Measurements from ENCODE around the gene SLK. TPM values are rescaled to one million over a fixed set of nuclear protein-coding genes. Genes with fewer than 3 reads are reported as not detected.
A peak's percentile ranks its signal among the peaks of the same experiment; 100 is the strongest.

The SLK gene
- total RNA-seq, 2 experiments from 2014 or later, result 17.8 to 19.2 TPM

GRCh38 chr10:103960103-103960502 is 6.8 kb upstream of the SLK start:
- CTCF ChIA-PET, result no interaction called here
- H3K27me3 Mint-ChIP-seq, result no peaks in the 10 kb centered on the region
- POLR2A ChIA-PET, result no interaction called here
- ATAC-seq, result no peak
- no peak for TF ChIP-seq CTCF (IDR thresholded peaks at IDR 0.05)
- intact Hi-C loops (cut with micrococcal nuclease), result no loop called here
- no peaks in the 10 kb centered on the region for H3K9me3 Mint-ChIP-seq
- H3K4me1 Mint-ChIP-seq (ENCODE audit: low read depth), result no peaks in the 10 kb centered on the region
- H3K36me3 Mint-ChIP-seq (ENCODE audit: low read depth), result no peaks in the 10 kb centered on the region
- no peak for DNase-seq
- no peak overlapping the region for H3K4me3 Mint-ChIP-seq
- H3K27ac Mint-ChIP-seq, result no peak overlapping the region

- H3K27me3 Mint-ChIP-seq, result no peaks in the 10 kb centered on the region
- DNase-seq (peak; percentile 10), ATAC-seq (peak; percentile 40)
- no peak for TF ChIP-seq CTCF (IDR thresholded peaks at IDR 0.05)
- H3K36me3 Mint-ChIP-seq (ENCODE audit: low read depth), result peaks cover 9% of the 10 kb centered on the region
- no peaks in the 10 kb centered on the region for H3K9me3 Mint-ChIP-seq
- intact Hi-C loops (cut with micrococcal nuclease), result loop anchor here (5.0 kb wide), 2 partner anchors 50 to 155 kb away; partner anchors contain the start of genes SFR1 and STN1
- H3K27ac Mint-ChIP-seq, result peak overlapping the region; percentile 82
- ChIA-PET CTCF (interaction anchor here (0.8 to 1.0 kb wide), 3 partner anchors 78 to 154 kb away, joined by 3 to 4 read pairs (median 4); no protein-coding TSS in a partner anchor), POLR2A (interaction anchor here (0.6 to 2.7 kb wide), 10 partner anchors 13 to 153 kb away, joined by 3 to 8 read pairs (median 4); no protein-coding TSS in a partner anchor)
- peak overlapping the region; percentile 93 for H3K4me3 Mint-ChIP-seq
- peaks cover 37% of the 10 kb centered on the region for H3K4me1 Mint-ChIP-seq (ENCODE audit: low read depth)
Measured at GRCh38 chr10:103967448-103968071, 620 bp downstream of the SLK start.

GRCh38 chr10:103968441-103969391 is 1.8 kb downstream of the SLK start:
- no peak for TF ChIP-seq CTCF (IDR thresholded peaks at IDR 0.05)
- H3K27me3 Mint-ChIP-seq, result no peaks in the 10 kb centered on the region
- DNase-seq (no peak), ATAC-seq (no peak)
- peaks cover 46% of the 10 kb centered on the region for H3K4me1 Mint-ChIP-seq (ENCODE audit: low read depth)
- intact Hi-C loops (cut with micrococcal nuclease), result loop anchor here (5.0 kb wide), 2 partner anchors 51 to 154 kb away; partner anchors contain the start of genes SFR1 and STN1
- peak overlapping the region; percentile 47 for H3K27ac Mint-ChIP-seq
- CTCF ChIA-PET, result interaction anchor here (0.8 to 1.3 kb wide), 4 partner anchors 79 to 153 kb away, joined by 3 to 5 read pairs (median 4); partner anchors contain the start of gene SFR1
- POLR2A ChIA-PET, result interaction anchor here (0.6 to 2.7 kb wide), 10 partner anchors 22 to 387 kb away, joined by 3 to 8 read pairs (median 4); partner anchors contain the start of gene SFR1
- peaks cover 12% of the 10 kb centered on the region for H3K36me3 Mint-ChIP-seq (ENCODE audit: low read depth)
- H3K9me3 Mint-ChIP-seq, result no peaks in the 10 kb centered on the region
- peak overlapping the region; percentile 85 for H3K4me3 Mint-ChIP-seq

GRCh38 chr10:103969436-103969835 is 2.5 kb downstream of the SLK start:
- ChIA-PET POLR2A (interaction anchor here (0.7 to 2.7 kb wide), 3 partner anchors 59 to 388 kb away, joined by 3 to 8 read pairs (median 4); partner anchors contain the start of gene SFR1), CTCF (interaction anchor here (1.2 to 1.3 kb wide), 2 partner anchors 70 to 152 kb away, joined by 4 to 5 read pairs; partner anchors contain the start of gene SFR1)
- ATAC-seq (no peak), DNase-seq (no peak)
- peak overlapping the region; percentile 85 for H3K4me3 Mint-ChIP-seq
- H3K9me3 Mint-ChIP-seq, result peaks cover 3% of the 10 kb centered on the region
- no peak for TF ChIP-seq CTCF (IDR thresholded peaks at IDR 0.05)
- H3K27ac Mint-ChIP-seq, result peak overlapping the region; percentile 36
- intact Hi-C loops (cut with micrococcal nuclease), result loop anchor here (5.0 kb wide), 2 partner anchors 52 to 153 kb away; partner anchors contain the start of genes SFR1 and STN1
- H3K4me1 Mint-ChIP-seq (ENCODE audit: low read depth), result peaks cover 50% of the 10 kb centered on the region
- H3K27me3 Mint-ChIP-seq, result no peaks in the 10 kb centered on the region
- H3K36me3 Mint-ChIP-seq (ENCODE audit: low read depth), result peaks cover 15% of the 10 kb centered on the region

Data from activated CD8-positive, alpha-beta T cell treated with anti-CD3 and anti-CD28 coated beads for 36 hours (primary cell).